Stimulated activated CD8-positive, alpha-beta memory T cell treated with anti-CD3 and anti-CD28 coated beads, Interleukin-12 subunit alpha, Interleukin-12 subunit beta, amount 100 ng/mL, for 4 hours (primary cell): ENCODE data around the gene TMEM37.

Source experiments
- DNase-seq: peaks from one replicate; pipeline ENCODE4 v3.0.0-alpha.2; 2020; ENCODE audit warnings: low read depth

TMEM37 gene

DNA sequence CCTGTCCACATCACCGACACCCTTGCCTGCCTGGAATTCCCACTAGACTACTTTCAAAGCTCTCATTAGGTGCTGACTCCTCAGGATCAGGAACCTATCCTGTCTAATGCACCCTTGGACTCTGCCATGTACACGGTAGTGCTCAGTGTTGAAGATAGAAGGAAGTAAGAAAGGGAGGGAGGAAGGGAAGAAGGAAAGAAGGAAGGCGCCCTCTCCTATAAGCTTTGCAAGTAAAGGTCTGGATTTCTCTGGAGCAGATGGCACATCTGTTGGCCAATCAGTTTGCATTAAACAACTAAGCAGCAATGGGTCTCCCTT is 47.3 kb downstream of the TMEM37 start:
- no peak for DNase-seq

DNA sequence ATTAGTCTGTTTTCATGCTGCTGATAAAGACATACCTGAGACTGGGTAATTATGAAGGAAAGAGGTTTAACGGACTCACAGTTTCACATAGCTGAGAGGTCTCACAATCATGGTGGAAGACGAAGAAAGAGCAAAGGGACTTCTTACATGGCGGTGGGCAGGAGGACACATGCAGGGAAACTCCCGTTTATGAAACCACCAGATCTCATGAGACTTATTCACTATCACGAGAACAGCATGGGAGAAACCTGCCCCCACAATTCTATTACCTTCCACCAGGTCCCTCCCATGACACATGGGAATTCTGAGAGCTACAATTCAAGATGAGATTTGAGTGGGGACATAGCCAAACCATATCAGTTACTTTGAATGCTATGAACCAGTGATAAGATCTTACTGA is 48.5 kb downstream of the TMEM37 start:
- no peak for DNase-seq

GRCh38 chr2:119480718-119481142 is 49.1 kb downstream of the TMEM37 start:
- DNase-seq = no peak

DNA sequence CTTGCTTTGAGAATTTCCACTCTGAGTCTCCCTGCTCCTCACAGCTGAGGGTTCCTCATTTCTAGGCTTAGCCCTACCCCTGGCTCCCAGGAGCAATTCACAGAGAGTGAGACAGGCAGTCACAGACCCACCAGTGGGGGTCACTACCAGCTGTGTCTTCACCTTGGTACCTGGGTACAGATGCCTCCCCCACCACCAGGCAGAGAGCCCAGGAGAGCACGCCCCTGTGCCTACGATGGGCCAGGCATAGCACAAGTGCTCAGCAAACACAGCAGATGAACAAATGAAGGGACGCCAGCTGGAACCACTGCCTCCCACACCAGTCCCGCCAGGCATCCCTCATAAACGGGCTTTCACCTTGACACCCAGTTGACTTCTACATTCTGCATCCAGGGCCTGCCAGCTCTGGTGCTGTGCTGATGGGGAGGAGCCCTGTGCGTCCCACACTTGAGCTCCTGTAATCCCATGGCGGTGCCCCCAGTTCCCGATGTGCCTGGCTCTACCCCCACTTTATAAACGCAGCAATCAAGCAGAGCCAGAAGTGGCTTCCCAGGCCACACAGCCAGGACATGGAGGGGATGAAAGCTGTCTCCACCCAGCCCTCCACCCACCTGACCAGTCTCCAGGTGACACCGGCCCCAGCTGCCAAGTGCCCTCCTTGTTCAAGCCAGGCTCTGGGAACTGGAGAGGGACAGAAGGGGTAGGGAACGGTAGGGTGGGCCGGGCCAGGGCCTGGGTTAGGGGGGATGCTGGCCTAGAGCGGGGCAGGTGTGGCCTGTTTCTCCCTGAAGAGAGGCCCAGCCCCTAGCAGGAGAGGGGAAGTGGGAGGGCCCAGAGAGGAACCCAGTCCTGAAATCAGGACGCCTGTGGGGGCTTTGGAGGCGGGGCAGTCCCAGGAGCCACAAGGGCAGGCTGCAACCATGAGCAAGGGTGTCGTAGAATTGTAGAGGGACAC is 50.1 kb downstream of the TMEM37 start:
- DNase-seq = no peak

GRCh38 chr2:119482481-119483394 is 51.1 kb downstream of the TMEM37 start:
- no peak for DNase-seq

GRCh38 chr2:119483395-119483753 is 51.7 kb downstream of the TMEM37 start:
- no peak for DNase-seq

DNA sequence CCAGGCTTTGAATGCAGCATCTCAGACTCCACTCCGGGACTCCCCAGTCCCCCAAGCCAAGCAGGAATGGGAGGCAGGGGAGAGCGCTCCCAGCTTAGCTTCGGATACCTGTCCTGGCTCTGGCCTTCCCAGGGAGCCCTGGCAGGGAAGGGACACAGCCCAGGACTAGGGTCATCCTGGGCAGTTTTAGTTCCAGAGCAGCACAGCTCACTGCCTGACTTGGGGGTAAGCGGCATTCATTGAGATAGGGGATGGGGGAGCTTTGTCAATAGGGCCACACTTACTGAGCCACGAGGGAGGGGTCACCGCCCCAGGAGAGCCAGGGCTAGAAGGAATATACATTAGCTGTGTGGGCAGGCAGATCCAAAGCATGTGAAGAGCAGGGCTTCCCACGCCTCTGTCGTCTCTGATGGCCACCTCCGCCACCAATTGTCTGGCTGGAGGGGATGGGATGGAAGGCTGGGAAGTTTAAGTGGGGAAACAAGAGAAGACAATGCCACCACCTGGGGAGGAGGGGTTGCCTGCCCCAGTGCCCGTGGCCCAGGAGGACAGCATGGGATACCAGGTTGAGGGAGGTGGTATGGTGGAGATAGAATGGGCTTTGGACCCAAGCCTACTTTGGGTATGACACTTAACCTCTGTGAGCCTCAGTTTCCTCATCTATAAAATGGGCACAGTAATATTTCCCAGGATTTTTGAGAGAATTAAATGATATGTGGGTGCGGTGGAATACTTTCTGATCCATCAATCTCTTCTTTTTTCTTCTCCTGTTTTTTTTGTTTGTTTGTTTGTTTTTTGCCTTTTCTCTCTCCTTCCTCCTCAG is 52.5 kb downstream of the TMEM37 start:
- no peak for DNase-seq

DNA sequence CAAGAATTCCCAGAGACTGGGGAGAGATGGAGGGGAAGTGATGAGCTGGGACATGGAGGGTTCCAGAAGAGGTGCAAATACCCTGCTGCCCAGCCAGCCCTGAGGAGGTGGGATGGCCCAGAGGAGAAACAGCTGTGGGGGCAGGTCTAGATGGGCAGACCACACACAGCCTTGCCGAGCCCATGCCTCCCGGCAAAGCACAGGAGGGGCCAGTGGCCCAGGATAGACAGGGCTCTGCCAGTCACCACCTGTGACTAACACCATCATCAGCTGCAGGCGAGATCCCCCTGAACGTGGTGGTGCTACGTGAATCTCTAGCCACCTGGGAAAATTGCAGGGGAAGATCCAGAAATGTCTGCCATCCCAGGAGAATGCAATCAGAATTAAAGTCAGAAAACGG is 53.2 kb downstream of the TMEM37 start:
- no peak for DNase-seq

GRCh38 chr2:119485336-119486110 is 53.9 kb downstream of the TMEM37 start:
- no peak for DNase-seq

DNA sequence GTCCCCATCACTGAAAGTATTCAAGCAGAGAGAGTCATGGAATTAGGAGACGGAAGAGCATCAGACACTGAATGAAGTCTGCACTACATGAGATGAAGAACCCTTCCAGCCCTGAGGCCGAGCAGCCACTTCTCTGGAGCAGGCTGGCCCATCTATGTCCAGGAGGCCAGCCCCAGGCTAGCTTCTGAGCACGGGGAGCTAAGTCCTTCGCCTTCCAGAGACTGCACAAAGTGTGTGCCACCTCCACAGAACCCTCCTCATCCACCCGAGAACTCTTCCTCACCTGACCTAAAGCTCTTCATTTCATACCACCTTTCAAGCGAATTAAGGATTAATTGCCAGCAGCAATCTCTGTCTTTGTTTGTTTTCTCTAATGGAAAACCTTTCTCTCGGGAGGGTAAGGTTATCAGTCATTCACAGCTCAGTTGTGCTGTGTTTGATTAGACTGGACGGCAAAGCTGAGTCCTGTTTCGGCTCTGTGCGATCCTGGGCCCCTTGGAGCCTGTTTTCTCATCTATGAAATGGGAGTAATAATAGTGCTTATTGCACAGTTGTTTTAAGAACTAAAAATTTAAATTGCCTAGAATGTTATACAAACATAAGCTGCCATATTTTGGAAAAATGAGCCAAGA is 54.7 kb downstream of the TMEM37 start:
- no peak for DNase-seq

DNA sequence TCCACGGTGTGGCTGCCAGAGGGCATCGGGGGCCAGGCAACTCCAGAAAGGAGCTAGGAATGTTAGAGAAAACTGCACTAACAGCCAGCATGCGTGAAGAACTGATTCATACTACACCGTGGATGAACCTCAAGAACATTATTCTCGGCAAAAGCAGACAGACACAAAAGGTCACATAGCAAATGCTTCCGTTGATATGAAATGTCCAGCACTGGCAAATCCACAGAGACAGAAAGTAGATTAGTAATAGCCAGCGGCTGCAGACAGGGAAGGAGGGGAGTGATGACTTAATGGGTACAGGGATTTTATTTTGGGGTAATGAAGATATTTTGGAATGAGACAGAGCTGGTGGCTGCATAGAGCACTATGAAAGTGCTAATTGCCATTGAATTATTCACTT is 55.2 kb downstream of the TMEM37 start:
- no peak for DNase-seq

DNA sequence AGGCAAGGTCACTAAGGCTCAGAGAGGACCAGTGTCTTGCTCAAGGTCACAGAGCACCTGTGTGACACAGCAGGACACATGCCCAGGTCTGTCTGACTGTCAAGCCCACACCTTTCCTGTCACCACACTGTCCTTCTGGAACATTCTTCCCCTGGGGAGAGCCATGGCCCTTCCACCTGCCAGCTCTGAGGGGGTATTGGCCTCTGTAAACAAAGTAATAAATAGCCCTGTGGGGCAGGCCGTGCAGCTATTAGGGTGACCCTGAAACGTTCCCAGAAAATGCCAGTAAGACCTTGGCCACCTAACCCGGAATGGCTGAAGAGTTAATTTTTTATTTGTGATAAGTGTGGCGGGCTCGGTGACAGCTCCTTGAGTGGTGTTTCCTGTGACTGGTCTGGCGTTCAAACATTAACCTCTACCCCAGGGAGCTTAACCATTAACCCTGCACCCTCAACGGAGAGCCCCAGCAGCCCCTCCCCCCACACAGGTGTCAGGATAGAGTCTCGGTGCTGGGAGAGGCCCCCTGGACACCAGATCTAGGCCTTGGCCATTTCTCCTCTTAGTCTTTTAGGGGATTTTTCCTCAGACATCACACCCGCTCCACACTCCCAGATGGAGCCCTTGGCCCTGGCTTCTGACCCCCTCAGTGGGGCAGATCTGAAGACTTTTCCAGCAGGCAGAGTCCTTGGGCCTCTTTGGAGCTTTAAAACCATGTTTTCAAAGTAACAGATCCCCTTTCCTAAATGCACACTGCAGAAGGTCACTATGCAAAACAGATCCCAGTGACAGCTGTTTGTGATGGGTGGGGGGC is 56.0 kb downstream of the TMEM37 start:
- no peak for DNase-seq
